GM19395 (cell line): Measurements from ENCODE around the gene SLC35G1.

Experiments used
- ATAC-seq: cut with Tn5 transposase; IDR thresholded peaks from one replicate; pipeline ENCODE4 v1.9.1; 2021; ENCODE audit warnings: mild to moderate bottlenecking, moderate library complexity; ENCODE audit not compliant: unreplicated experiment

Gene SLC35G1

DNA sequence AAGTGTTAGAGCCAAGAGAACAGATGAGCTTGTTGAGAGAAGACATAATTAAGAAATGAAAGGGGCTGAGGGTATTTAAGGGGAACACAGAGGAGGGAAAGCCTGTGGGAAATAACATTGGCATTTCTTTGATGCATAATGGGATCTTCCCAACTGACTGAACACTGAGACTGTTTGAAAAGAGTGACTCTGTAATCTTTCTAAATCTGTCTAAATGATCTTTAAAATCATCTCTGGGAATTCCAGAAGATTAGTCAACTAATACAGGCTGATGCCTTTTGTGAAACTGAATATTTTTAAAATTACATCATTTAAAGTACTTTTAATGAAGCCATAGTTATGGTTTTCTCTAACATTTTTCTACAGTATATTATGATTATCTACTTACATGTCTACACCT, 17.4 kb upstream of the SLC35G1 start:
- no peak for ATAC-seq

DNA sequence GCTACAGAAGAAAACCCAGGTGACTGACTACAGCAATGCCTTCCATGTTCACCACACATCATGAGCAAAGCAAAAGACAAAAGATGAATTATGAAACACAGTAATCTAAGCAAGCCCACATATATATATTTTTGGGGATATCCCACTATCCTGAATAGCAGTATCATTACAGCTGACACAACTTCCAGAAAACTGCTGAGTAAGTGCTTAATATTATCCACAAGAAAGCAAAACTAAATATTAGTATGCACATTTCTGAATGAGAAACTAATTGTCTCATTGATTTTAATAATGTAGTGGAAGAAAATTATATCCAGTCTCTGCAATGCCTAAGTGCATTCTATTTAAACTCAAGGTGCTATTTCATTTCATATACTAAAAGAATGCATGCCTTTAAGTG, 14.5 kb upstream of the SLC35G1 start:
- ATAC-seq = no peak

DNA sequence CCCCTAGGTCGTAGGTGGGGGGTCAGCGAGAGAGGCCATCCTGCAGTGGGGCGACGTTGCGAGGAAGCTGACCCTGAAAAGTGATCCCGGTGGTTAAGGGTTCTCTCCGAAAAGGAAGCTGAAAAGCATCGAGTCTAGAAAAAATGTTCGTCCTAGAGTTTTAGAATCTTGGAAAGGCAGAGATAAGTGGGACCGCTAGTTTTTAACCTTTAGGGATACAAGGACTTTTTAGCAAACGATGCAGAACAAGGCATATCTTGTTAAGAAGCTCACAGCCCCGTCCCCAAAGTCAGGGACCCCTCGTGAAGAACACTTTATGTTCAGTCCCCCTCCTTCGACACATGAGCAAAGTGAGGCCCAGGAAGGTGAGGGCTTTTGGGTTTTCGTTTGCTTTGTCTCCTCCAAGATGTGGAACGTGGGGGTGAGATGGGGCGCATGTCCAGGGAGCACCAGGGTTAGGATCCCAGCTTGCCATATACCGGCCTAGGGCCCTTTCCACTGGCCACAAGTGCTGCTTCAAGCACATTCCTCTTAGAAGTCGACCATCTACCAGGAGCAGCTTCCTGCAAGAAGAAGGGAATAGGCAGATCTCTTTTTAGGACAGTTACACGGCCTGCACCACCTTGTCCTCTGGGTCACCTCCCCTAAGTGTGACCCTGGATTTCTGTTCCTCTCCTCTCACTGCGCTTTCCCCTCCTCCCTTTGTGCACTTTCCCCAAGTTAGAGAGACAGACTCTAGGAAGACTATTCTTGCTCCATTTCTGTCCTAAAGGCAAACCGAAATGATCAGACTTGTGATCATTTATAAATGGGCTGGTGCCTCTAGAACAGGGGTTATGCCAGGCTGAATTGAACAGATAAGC, 969 bp downstream of the SLC35G1 start:
- ATAC-seq = no peak

- ATAC-seq = no peak
These were observed 3.4 kb downstream of the SLC35G1 start for GRCh38 chr10:93897070-93897780.

- ATAC-seq = no peak
These were observed 5.3 kb downstream of the SLC35G1 start for GRCh38 chr10:93899109-93899508.

- ATAC-seq = no peak
These were observed 9.3 kb downstream of the SLC35G1 start for GRCh38 chr10:93903051-93903450.

- no peak for ATAC-seq
These were observed 11.1 kb downstream of the SLC35G1 start for GRCh38 chr10:93904901-93905300.

DNA sequence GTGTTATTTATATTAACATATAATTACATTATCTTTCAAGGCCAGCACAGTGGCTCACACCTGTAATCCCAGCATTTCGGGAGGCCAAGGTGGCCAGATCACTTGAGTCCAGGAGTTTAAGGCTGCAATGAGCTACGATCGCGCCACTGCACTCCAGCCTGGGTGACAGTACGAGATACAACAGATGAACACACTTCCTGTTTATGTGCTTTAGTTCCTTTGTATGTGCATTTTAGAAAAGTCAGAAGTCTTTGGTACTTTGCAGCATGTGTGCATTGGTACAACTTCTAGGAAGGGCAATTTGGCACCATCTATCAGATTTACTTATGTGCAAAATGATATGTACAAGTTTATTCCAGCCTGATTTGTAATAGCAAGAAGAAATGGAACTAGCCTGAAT, 13.3 kb downstream of the SLC35G1 start:
- ATAC-seq = no peak

GRCh38 chr10:93911866-93912265, 18.1 kb downstream of the SLC35G1 start:
- ATAC-seq = no peak

DNA sequence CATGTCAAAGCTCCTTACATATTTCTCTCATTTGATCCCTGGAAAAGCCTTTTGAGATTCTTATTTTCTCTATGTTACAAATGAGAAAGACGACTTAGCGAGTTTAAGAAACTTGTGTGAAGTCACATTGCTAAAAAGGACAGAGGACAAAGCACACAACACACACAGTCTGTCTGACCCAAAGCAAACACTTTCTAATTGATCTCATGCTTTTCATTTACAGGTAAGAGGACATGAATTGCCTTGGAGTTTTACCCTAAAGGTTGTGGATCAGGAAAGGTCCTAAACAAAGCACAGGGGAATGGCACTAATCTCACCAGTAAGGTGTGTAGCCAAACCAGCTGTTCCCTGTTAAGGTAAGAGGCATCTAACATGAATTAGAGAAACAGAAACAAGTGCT, 18.7 kb downstream of the SLC35G1 start:
- no peak for ATAC-seq

DNA sequence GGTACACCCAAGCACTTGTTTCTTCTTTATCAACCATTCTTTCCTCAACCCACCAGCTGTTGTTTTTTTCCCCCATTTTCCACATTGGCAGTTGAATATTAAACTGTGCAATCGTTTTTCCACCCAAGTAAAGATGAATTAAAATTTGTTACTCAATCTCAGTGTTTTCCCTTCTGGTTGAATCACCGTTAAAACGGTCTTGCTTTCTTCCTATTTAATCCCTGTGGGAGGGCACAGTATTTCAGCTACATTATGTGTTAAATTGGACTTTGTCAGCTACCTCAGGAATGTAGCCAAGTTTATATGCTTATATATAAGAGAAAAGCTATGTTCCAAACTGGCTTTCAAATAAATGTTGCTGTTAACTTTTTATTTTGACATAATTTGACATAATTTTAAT, 19.9 kb downstream of the SLC35G1 start:
- no peak for ATAC-seq

- no peak for ATAC-seq
These were observed 21.8 kb downstream of the SLC35G1 start for GRCh38 chr10:93915598-93915997.

DNA sequence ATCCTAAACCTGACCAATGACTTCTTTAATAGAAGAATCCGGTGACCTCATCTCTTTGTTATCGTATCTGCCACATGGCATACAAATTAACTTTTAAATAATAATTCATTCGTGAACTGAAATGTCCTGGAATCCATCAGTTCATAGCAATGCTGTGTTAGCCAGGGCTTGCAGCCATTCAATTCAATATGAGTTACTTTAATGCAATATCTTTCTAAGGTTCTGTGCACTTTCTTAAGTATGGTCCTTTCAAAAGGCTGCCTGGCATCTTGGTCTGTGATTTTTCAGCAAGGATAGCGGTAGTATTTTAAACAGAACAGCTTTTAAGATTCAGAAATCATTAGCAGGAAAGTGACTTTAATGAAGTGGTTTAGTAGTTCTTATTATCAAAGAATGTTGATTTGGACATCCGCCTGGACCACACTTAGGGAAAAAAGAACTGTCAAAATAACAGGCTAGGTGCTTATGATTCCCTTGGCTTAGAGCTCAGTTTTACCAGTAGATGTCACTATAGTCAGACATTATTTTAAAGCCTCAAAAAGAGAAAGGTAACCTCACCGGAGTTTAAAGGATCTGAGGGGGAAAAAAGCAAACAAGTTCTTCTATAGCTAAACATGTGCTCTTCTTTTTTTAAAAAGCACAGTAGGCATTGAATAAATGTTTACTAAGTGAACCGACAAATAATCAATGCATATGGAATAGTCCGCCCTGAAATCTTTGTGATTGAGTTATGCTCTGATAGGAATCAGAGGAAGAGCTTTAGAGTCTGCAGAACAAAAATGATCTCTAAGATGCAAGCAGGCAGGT, 22.7 kb downstream of the SLC35G1 start:
- ATAC-seq = no peak

GRCh38 chr10:93917064-93917391, 23.2 kb downstream of the SLC35G1 start:
- ATAC-seq = no peak

DNA sequence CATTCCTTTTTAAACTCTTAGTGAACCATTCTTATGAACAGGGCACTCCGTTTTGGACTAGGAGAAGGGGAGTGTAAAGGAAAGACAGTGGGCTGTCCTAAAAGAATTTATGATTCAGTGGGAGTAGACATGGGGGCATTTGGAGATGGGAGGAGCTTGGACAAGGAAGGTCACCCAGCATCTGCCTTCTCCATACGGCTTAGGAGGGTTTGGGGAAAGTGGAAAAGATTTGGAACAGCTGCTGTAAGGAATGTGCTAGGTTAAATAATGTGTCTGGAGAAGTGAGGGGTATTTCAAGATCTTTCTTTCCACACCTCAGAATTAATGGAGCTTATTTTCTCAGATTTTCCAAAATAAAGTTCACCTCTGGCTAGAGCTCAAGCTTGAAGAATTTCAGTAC, 24.0 kb downstream of the SLC35G1 start:
- no peak for ATAC-seq

GRCh38 chr10:93921338-93921737, 27.6 kb downstream of the SLC35G1 start:
- no peak for ATAC-seq

DNA sequence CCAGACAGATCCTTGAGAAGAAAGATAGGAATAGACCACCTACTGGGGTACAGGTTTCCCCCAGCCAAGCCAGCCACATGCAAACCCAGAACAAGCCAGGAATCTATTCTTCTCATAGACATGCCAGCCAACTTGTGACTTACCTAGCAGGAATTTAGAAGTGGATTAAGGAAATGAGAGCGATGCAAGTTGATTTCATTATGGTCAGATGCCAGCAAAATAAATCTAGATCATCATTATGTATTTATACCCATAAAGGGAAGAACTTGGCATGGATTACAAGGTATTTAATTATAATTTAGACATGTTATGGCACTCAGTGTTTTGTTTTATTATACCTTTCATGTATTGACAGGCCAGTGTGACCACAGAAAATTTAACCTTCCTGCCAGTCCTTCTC, 32.8 kb downstream of the SLC35G1 start:
- ATAC-seq = no peak

- no peak for ATAC-seq
These were observed 44.4 kb downstream of the SLC35G1 start for GRCh38 chr10:93938140-93938539.

DNA sequence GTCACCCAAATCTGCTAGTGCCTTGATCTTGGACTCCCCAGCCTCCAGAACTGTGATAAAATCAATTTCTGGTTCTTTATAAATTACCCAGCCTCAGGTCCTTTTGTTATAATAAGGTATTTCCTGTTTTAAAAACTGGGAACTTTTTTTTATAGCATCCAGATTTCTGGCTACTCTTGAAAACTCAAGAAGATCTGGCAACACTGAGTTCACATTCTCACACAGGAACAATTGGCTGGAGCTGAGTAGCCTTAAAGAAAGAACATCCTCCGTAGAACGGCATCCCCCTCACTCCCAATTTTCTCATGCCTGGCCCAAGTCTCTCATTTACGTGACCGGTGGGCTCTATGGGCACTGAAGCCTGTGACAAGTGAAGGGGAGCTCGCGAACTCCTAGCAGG, 47.1 kb downstream of the SLC35G1 start:
- no peak for ATAC-seq

DNA sequence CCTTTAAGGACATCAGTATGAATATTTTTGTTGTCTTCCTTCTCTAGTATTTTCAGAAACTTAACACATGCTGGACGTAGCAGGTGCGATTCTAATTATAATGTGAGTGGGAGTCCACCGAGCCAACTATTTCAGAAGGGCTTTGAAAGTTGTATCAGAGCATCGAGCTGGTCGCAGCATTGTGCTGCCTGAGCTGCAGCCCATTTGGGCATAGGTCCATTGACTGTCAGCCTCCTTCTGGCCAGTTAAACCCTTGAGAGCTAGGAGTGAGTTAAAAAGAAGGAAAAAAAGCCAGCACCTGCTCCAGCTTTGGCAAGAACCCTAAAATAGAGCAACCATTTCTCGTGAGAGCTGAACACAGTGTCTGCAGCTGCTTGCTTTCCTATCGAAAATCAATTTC, 47.8 kb downstream of the SLC35G1 start:
- no peak for ATAC-seq

- no peak for ATAC-seq
These were observed 52.0 kb downstream of the SLC35G1 start for GRCh38 chr10:93945819-93946218.

DNA sequence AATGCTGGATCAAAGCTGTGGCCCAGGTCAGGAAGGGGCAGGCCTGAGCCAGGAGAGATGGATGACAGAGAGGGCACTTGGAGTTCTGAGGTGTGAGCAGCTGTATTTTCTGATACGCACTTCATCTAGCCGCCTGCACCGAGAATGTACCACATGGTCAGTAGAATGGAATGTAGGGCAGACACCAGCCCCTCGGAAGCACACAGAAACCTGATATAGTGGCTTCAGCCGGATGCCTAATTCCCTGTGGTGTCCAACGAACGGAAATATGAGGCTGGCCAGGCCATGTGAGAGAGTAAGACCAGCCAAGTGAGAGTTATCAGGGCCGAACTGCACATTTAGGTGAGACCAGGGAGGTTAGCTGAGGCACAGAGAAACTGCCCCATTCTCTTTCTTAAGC, 53.3 kb downstream of the SLC35G1 start:
- no peak for ATAC-seq
